ENCODE measurements around the gene DVL2. TPM values are rescaled to one million over a fixed set of nuclear protein-coding genes. Genes with fewer than 3 reads are reported as not detected.

Gene DVL2
- total RNA-seq, 1 experiment from 2014 or later: 45.7 TPM

DNA sequence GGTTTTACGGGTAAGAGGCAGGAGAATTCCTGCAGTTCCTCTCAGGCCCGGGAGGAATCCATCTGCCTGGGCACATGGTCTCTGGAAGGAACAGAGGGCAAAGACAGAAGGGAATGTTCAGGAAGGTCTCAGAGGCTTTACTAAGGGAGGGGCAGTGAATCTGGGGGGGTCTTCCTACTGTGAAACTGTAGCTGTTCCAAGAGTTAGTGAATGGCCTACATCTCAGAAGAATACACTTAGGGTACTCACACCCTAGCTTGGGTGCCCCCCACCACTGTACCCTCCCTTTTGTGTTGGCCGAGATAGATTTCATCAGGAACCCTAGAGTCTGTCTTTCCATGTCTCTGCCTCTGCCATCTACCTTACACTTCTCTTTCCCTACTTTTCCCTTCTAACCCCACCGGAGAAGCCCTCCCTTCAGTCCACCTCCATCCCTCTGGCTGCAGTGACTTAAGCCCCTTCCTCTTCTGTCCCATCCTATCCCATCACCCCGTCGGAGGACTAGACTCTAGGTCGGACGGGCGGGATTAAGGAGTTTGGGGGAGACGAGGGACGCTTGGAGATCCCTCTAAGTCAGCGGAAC is 15.0 kb downstream of the DVL2 start:
- TF ChIP-seq, protein P1, sequence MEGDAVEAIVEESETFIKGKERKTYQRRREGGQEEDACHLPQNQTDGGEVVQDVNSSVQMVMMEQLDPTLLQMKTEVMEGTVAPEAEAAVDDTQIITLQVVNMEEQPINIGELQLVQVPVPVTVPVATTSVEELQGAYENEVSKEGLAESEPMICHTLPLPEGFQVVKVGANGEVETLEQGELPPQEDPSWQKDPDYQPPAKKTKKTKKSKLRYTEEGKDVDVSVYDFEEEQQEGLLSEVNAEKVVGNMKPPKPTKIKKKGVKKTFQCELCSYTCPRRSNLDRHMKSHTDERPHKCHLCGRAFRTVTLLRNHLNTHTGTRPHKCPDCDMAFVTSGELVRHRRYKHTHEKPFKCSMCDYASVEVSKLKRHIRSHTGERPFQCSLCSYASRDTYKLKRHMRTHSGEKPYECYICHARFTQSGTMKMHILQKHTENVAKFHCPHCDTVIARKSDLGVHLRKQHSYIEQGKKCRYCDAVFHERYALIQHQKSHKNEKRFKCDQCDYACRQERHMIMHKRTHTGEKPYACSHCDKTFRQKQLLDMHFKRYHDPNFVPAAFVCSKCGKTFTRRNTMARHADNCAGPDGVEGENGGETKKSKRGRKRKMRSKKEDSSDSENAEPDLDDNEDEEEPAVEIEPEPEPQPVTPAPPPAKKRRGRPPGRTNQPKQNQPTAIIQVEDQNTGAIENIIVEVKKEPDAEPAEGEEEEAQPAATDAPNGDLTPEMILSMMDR (IDR thresholded peaks at IDR 0.05; ENCODE audit: unreplicated experiment): no peak
- no TSS peak for BruUV-seq (replicated peaks)
- CTCF ChIA-PET: interaction anchor here (1.3 kb wide), 1 partner anchor 15 kb away, joined by 3 read pairs; the partner anchor contains the start of gene DVL2
- H3K27ac Mint-ChIP-seq (ENCODE audit: unreplicated experiment): peak overlapping the region; percentile 94
- peaks cover 4% of the 10 kb centered on the region for H3K4me1 Mint-ChIP-seq (ENCODE audit: low read depth, unreplicated experiment)
- H3K27me3 Mint-ChIP-seq (ENCODE audit: unreplicated experiment): peaks cover 15% of the 10 kb centered on the region
- peaks cover 51% of the 10 kb centered on the region for H3K36me3 Mint-ChIP-seq (ENCODE audit: insufficient read depth, unreplicated experiment)
- H3K4me3 Mint-ChIP-seq (ENCODE audit: low read depth, unreplicated experiment): peak overlapping the region; percentile 96
- intact Hi-C loops (cut with micrococcal nuclease; ENCODE audit: unreplicated experiment): no loop called here
- H3K9me3 Mint-ChIP-seq (ENCODE audit: low read depth, unreplicated experiment): no peaks in the 10 kb centered on the region
- no peak for DNase-seq

DNA sequence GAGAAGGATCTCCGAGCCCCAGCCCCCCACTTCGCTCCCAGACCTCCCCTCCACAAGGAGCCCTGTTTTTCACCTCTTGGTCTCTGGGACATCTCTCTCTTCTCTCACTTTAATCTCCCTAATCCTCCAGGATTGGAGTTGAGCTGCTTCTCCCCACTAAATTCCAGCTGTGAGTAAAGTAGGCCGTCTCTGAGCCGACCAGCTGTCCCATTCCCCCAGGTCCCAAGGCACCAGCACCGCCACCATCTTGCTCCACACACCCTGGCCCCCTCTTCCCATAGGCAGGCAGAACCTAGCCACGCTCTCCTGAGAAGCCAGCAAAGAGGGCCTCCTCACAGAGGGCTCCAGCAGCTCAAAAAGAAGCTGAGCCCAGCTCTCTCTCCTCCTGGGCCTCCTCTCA is 15.6 kb downstream of the DVL2 start:
- H3K9me3 Mint-ChIP-seq (ENCODE audit: low read depth, unreplicated experiment): no peaks in the 10 kb centered on the region
- intact Hi-C loops (cut with micrococcal nuclease; ENCODE audit: unreplicated experiment): no loop called here
- H3K4me3 Mint-ChIP-seq (ENCODE audit: low read depth, unreplicated experiment): peak overlapping the region; percentile 96
- BruUV-seq (replicated peaks): no TSS peak
- CTCF ChIA-PET: interaction anchor here (1.3 kb wide), 1 partner anchor 16 kb away, joined by 3 read pairs; the partner anchor contains the start of gene DVL2
- no peak for DNase-seq
- TF ChIP-seq, protein P1 (IDR thresholded peaks at IDR 0.05; ENCODE audit: unreplicated experiment): no peak
- H3K27me3 Mint-ChIP-seq (ENCODE audit: unreplicated experiment): peaks cover 21% of the 10 kb centered on the region
- H3K36me3 Mint-ChIP-seq (ENCODE audit: insufficient read depth, unreplicated experiment): peaks cover 53% of the 10 kb centered on the region
- H3K27ac Mint-ChIP-seq (ENCODE audit: unreplicated experiment): peak overlapping the region; percentile 52
- peaks cover 10% of the 10 kb centered on the region for H3K4me1 Mint-ChIP-seq (ENCODE audit: low read depth, unreplicated experiment)

DNA sequence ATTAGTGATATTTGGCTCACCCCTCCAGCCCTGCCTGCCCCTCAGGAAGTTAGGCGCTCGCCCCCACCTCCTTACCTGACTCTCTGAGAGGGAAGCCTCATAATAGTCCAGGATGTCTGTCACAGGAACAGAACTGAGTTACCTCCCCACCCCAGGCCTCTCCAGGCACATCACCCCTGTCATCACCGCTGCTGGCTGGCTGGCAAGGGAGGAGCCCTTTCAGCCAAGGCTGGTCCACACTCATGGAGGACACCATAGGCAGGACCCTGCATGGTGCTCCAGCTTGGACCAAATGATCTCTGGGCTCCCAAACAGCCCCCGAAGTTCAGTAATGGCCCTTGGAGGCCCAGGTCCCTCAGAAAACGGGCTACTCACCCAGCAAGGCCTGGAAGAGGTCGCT is 16.2 kb downstream of the DVL2 start:
- intact Hi-C loops (cut with micrococcal nuclease; ENCODE audit: unreplicated experiment): no loop called here
- no peaks in the 10 kb centered on the region for H3K9me3 Mint-ChIP-seq (ENCODE audit: low read depth, unreplicated experiment)
- CTCF ChIA-PET: no interaction called here
- TF ChIP-seq, protein P1 (IDR thresholded peaks at IDR 0.05; ENCODE audit: unreplicated experiment): no peak
- DNase-seq: no peak
- peaks cover 52% of the 10 kb centered on the region for H3K36me3 Mint-ChIP-seq (ENCODE audit: insufficient read depth, unreplicated experiment)
- H3K27ac Mint-ChIP-seq (ENCODE audit: unreplicated experiment): no peak overlapping the region
- H3K4me3 Mint-ChIP-seq (ENCODE audit: low read depth, unreplicated experiment): peak overlapping the region; percentile 96
- peaks cover 16% of the 10 kb centered on the region for H3K4me1 Mint-ChIP-seq (ENCODE audit: low read depth, unreplicated experiment)
- H3K27me3 Mint-ChIP-seq (ENCODE audit: unreplicated experiment): peaks cover 27% of the 10 kb centered on the region
- no TSS peak for BruUV-seq (replicated peaks)

DNA sequence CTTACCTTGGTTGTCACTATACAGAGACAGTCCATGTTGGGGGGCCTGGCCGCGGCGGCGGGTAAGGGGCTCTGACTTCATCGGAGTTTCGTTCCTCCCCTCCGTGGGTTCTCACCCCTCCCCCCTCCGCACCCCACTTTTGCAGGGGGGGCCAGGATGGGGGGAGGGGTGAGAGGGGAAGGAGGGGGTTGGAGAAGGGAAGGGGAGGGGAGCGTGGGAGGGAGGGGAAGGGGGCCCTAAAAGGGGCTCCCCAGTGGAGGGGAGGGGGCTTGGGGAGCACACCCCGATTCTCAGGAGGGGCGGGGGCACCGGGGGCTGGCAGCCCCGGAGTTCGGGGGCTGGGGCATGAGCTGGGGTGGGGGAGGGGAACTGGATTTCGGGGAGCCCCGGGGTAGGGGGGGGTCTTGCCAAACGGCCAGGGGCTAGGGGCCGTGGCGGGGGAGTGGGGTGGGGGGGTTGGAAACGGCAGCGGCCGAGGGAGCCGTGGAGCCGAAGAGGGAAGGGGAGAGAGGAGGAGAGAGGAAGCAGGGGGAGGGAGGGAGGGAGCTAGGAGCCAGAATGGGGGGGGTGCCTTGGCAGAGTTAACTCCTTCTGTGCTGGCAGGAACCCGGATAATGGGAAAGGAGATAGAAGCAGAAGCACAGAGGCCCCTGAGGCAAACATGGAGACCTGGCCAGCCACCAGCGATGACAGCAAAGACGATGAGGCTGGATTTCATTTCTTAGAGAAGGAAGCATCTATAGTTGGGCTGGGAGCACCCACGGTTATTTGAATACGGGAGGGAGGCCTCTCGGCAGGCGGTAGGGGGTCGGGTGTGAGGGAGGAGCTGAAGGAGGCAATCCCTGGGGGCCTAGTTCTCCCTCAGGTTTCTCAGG is 17.0 kb downstream of the DVL2 start:
- DNase-seq: no peak
- no TSS peak for BruUV-seq (replicated peaks)
- CTCF ChIA-PET: no interaction called here
- H3K4me3 Mint-ChIP-seq (ENCODE audit: low read depth, unreplicated experiment): no peak overlapping the region
- intact Hi-C loops (cut with micrococcal nuclease; ENCODE audit: unreplicated experiment): no loop called here
- H3K36me3 Mint-ChIP-seq (ENCODE audit: insufficient read depth, unreplicated experiment): peaks cover 44% of the 10 kb centered on the region
- no peaks in the 10 kb centered on the region for H3K9me3 Mint-ChIP-seq (ENCODE audit: low read depth, unreplicated experiment)
- TF ChIP-seq, protein P1 (IDR thresholded peaks at IDR 0.05; ENCODE audit: unreplicated experiment): no peak
- peaks cover 17% of the 10 kb centered on the region for H3K4me1 Mint-ChIP-seq (ENCODE audit: low read depth, unreplicated experiment)
- H3K27ac Mint-ChIP-seq (ENCODE audit: unreplicated experiment): no peak overlapping the region
- H3K27me3 Mint-ChIP-seq (ENCODE audit: unreplicated experiment): peaks cover 35% of the 10 kb centered on the region

Measured in Calu3 (cell line).